ENCODE results near the gene DIP2C.

The DIP2C gene

DNA sequence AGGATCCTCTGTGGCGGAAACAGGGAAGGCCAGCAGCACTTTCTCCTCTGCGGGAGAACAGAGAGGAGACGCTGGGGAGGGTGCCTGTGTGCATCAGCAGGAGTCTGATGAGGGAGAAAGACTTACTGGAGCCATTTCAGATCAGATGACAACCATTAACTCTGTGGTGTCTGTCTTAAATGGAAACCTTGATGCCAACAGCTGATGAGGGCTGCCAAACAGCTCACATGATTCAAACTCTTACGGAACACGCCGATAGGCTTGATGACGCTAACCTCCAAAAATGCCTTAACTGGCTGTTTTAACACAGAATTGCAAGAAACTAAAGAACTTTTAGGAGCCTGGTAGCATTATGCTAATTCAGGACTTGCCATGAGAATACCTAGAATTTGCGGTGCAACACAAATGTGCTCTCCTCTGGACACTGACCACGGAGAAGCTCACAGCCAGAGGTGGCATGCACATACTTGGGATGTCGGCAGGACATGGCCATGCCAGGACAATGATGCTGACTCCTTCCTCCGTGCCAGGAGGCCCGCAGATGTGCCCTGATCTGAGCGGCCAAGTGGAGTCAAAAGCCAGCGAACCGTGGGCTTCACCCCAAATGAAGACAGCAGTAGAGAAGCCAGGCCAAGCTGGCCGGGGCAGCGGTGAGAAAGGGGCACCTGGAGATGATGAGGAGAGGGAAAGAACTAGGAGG is 399.3 kb downstream of the DIP2C start:
- no peaks in the 10 kb centered on the region for H3K4me1 ChIP-seq (ENCODE audit: insufficient read depth, low read length)
- no peak for TF ChIP-seq CTCF (IDR thresholded peaks at IDR 0.05; ENCODE audit: borderline replicate concordance, extremely low read depth, low read length, poor library complexity, severe bottlenecking)
- TF ChIP-seq EZH2 (IDR thresholded peaks at IDR 0.05; ENCODE audit: borderline replicate concordance, low read depth, low read length, severe bottlenecking): no peak

DNA sequence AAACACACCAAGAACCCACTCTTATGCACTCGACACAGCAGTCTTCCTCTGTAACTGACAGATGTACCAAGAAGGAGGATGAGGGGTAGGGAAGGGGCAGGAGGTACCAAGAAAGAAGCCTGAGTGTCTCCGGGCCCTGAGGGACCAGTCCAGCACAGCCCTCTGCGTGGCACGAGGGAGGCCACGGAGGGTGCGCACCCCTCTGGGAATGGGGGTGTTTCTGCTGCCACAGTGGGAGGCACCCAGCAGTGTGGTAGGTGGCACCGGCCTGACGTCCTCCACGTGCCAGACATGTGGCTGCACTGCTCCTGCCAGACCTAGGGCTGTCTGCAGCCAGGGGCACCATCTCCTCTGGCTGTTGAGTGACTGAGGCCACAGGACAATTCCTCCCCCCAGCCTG is 399.9 kb downstream of the DIP2C start:
- Histone ChIP-seq H3K4me3 (ENCODE audit: low read depth in 1 of 2, low read length in 2 of 2) (no peak overlapping the region), H3K9me3 (ENCODE audit: insufficient read depth, low read length, severe bottlenecking) (no peaks in the 10 kb centered on the region), H3K4me1 (ENCODE audit: insufficient read depth, low read length) (no peaks in the 10 kb centered on the region), H3K36me3 (ENCODE audit: insufficient read depth, low read length) (no peaks in the 10 kb centered on the region), H3K79me2 (ENCODE audit: insufficient read depth, low read length) (no peaks in the 10 kb centered on the region), H2AFZ (ENCODE audit: low read depth, low read length) (no peak overlapping the region), H3K9ac (ENCODE audit: low read depth, low read length) (no peak overlapping the region), H3K4me2 (ENCODE audit: insufficient read depth, low read length) (no peak overlapping the region), H3K27ac (ENCODE audit: low read length) (no peak overlapping the region), H3K27me3 (ENCODE audit: insufficient read depth, low read length, poor library complexity) (no peaks in the 10 kb centered on the region), H4K20me1 (ENCODE audit: insufficient read depth, low read length) (no peaks in the 10 kb centered on the region)
- TF ChIP-seq CTCF (IDR thresholded peaks at IDR 0.05; ENCODE audit: borderline replicate concordance, extremely low read depth, low read length, poor library complexity, severe bottlenecking) (no peak), EZH2 (IDR thresholded peaks at IDR 0.05; ENCODE audit: borderline replicate concordance, low read depth, low read length, severe bottlenecking) (no peak)
- DNase-seq (no peak), ATAC-seq (ENCODE audit: insufficient read depth, low read depth) (no peak)

More for the DNA sequence above, 399.3 kb downstream of the DIP2C start:
- H3K27ac ChIP-seq (ENCODE audit: low read length): no peak overlapping the region
- H3K9ac ChIP-seq (ENCODE audit: low read depth, low read length): no peak overlapping the region
- ATAC-seq (ENCODE audit: insufficient read depth, low read depth) (no peak), DNase-seq (no peak)
- no peaks in the 10 kb centered on the region for H3K79me2 ChIP-seq (ENCODE audit: insufficient read depth, low read length)
- H4K20me1 ChIP-seq (ENCODE audit: insufficient read depth, low read length): no peaks in the 10 kb centered on the region
- H3K27me3 ChIP-seq (ENCODE audit: insufficient read depth, low read length, poor library complexity): no peaks in the 10 kb centered on the region
- no peak overlapping the region for H3K4me3 ChIP-seq (ENCODE audit: low read depth in 1 of 2, low read length in 2 of 2)
- no peaks in the 10 kb centered on the region for H3K36me3 ChIP-seq (ENCODE audit: insufficient read depth, low read length)
- no peak overlapping the region for H3K4me2 ChIP-seq (ENCODE audit: insufficient read depth, low read length)
- no peaks in the 10 kb centered on the region for H3K9me3 ChIP-seq (ENCODE audit: insufficient read depth, low read length, severe bottlenecking)
- H2AFZ ChIP-seq (ENCODE audit: low read depth, low read length): no peak overlapping the region

- TF ChIP-seq EZH2 (IDR thresholded peaks at IDR 0.05; ENCODE audit: borderline replicate concordance, low read depth, low read length, severe bottlenecking): no peak
- no peak for TF ChIP-seq CTCF (IDR thresholded peaks at IDR 0.05; ENCODE audit: borderline replicate concordance, extremely low read depth, low read length, poor library complexity, severe bottlenecking)
- no peak overlapping the region for H3K4me2 ChIP-seq (ENCODE audit: insufficient read depth, low read length)
- H3K4me3 ChIP-seq (ENCODE audit: low read depth in 1 of 2, low read length in 2 of 2): no peak overlapping the region
- H3K79me2 ChIP-seq (ENCODE audit: insufficient read depth, low read length): no peaks in the 10 kb centered on the region
- no peaks in the 10 kb centered on the region for H3K36me3 ChIP-seq (ENCODE audit: insufficient read depth, low read length)
- DNase-seq (no peak), ATAC-seq (ENCODE audit: insufficient read depth, low read depth) (no peak)
- no peaks in the 10 kb centered on the region for H4K20me1 ChIP-seq (ENCODE audit: insufficient read depth, low read length)
- H3K27ac ChIP-seq (ENCODE audit: low read length): no peak overlapping the region
- H2AFZ ChIP-seq (ENCODE audit: low read depth, low read length): no peak overlapping the region
- no peaks in the 10 kb centered on the region for H3K4me1 ChIP-seq (ENCODE audit: insufficient read depth, low read length)
- H3K9me3 ChIP-seq (ENCODE audit: insufficient read depth, low read length, severe bottlenecking): no peaks in the 10 kb centered on the region
- H3K27me3 ChIP-seq (ENCODE audit: insufficient read depth, low read length, poor library complexity): no peaks in the 10 kb centered on the region
- no peak overlapping the region for H3K9ac ChIP-seq (ENCODE audit: low read depth, low read length)
Observed at GRCh38 chr10:288316-289200, 400.9 kb downstream of the DIP2C start.

Data from DND-41 (cell line).